ENCODE results near the gene COLEC12.

- TF ChIP-seq CTCF (conservative IDR thresholded peaks at IDR 0.05) (no peak), ZFX (IDR thresholded peaks at IDR 0.05) (no peak)
Measured at GRCh38 chr18:399631-400135, 100.8 kb downstream of the COLEC12 start.
